H1 (cell line): ENCODE measurements around the gene CKS1B. TPM values are rescaled to one million over a fixed set of nuclear protein-coding genes. Genes with fewer than 3 reads are reported as not detected.

Source experiments
- ATF2 ChIP-seq: IDR thresholded peaks from 2 replicates; pipeline ENCODE4 v1.6.1; 2012; ENCODE audit warnings: low read length, inconsistent platforms
- E2F6 ChIP-seq: IDR thresholded peaks from 2 replicates; pipeline ENCODE4 v1.6.1; 2012; ENCODE audit warnings: inconsistent platforms
- EZH2 ChIP-seq: fragments of 200-600 bp; sonication (generic); IDR thresholded peaks from 2 replicates; pipeline ENCODE4 v1.7.1; 2012; ENCODE audit warnings: low read depth, mild to moderate bottlenecking, moderate library complexity, low read length, inconsistent platforms; ENCODE audit not compliant: severe bottlenecking
- RAD21 ChIP-seq, 2 experiments: IDR thresholded peaks in 1 of 2; conservative IDR thresholded peaks in 1 of 2; 2 replicates each; pipeline ENCODE4 v1.6.1; 2011; ENCODE audit warnings: low read depth in 2 of 2, low read length in 2 of 2, improper control_type of control experiment in 1 of 2, inconsistent platforms in 1 of 2, mild to moderate bottlenecking in 1 of 2, moderate library complexity in 1 of 2
- SAP30 ChIP-seq: fragments of 300-600 bp; sonication (generic); IDR thresholded peaks from 2 replicates; pipeline ENCODE4 v1.7.1; 2012; ENCODE audit warnings: low read length, moderate library complexity, mild to moderate bottlenecking, inconsistent platforms; ENCODE audit not compliant: insufficient read depth, insufficient replicate concordance
- polyA plus RNA-seq, 7 experiments: library from polyadenylated mRNA; depleted of rRNA in 3 of 7; stranded (reverse) in 5 of 7; unstranded in 2 of 7; fragments of >200 nt in 5 of 7; fragments of 200-250 nt in 2 of 7; gene quantifications; 1 replicate in 5 of 7; 2 replicates in 1 of 7; 4 replicates in 1 of 7; pipeline versions ENCODE4 v1.2.1 to v1.2.3, GENCODE V29; 2011 to 2013; ENCODE audit warnings: missing spikeins in 2 of 7, mixed read lengths in 2 of 7
- total RNA-seq: library from RNA; stranded (reverse); fragmentation: NEBNext Ultra II Directional; extraction: Animal tissue kit (Norgen Biotek cat#: 25700); gene quantifications from 2 replicates; pipeline ENCODE4 v1.2.1, GENCODE V29; 2021

The CKS1B gene
- total and polyA plus RNA-seq, 2 of the 8 experiments (the other 6 are each of a cell fraction or from before 2014, with no cell fraction given): 294 to 1,025 TPM

GRCh38 chr1:154943649-154944400 lies 30.7 kb upstream of the CKS1B start (continued):
- TF ChIP-seq RAD21 (IDR thresholded peaks at IDR 0.05 in 1 of 2, conservative IDR thresholded peaks at IDR 0.05 in 1 of 2; ENCODE audit: low read depth in 2 of 2, low read length in 2 of 2) (peak; percentile 88), E2F6 (no peak), SAP30 (no peak), ATF2 (no peak), EZH2 (no peak)
